Upper lobe of left lung (tissue), 4 donors: ENCODE data around the gene PDXDC1.
"Not testable (repeated sequence)": the region's sequence is repeated elsewhere in the genome, so short reads cannot be mapped to it uniquely, and the experiment has no call there.

ENCODE experiments used
- EP300 ChIP-seq, 4 donors: sonication (generic); formaldehyde crosslinking; IDR thresholded peaks; one replicate each; pipeline ENCODE4 v1.5.1; 2017; ENCODE audit warnings: antibody characterized with exemption in 4 of 4, control low read depth in 2 of 4
- POLR2A ChIP-seq, 4 donors: fragments of 450-650 bp; IDR thresholded peaks; one replicate each; pipeline ENCODE4 v1.5.1; 2016 to 2017; ENCODE audit warnings: antibody characterized with exemption in 4 of 4, mild to moderate bottlenecking in 2 of 4
- POLR2AphosphoS5 ChIP-seq, 2 donors: sonication (generic); formaldehyde crosslinking; IDR thresholded peaks; one replicate each; pipeline ENCODE4 v1.5.1; 2017; ENCODE audit warnings: antibody characterized with exemption in 2 of 2
- TF ChIP-seq, protein P1 (sequence below), 6 experiments: fragments of 450-650 bp in 4 of 6; fragments of 200-600 bp in 2 of 6; sonication (generic) in 2 of 6; IDR thresholded peaks; one replicate each; pipeline ENCODE4 v1.5.1; 2016 to 2019; ENCODE audit warnings: antibody characterized with exemption in 6 of 6

DNA sequence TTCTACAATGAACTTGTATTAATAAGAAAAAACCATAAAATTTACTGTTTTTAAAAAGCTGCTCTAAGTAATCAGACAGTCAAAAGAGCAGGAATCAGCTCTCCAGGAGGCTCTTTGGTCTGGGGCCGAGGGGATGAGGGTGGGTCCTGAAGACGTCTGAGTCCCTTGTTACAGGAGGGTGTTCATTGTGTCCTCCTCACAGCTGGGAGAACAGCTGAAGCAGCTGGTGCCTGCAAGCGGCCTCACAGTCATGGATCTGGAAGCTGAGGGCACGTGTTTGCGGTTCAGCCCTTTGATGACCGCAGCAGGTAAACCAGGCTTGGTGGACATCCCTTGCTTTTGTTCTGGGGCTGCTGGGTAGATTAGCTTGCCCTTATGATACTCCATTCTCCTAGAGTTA lies 54.9 kb downstream of the PDXDC1 start:
- not testable (repeated sequence) for TF ChIP-seq EP300, POLR2AphosphoS5, POLR2A (IDR thresholded peaks at IDR 0.05)
- TF ChIP-seq, protein P1, sequence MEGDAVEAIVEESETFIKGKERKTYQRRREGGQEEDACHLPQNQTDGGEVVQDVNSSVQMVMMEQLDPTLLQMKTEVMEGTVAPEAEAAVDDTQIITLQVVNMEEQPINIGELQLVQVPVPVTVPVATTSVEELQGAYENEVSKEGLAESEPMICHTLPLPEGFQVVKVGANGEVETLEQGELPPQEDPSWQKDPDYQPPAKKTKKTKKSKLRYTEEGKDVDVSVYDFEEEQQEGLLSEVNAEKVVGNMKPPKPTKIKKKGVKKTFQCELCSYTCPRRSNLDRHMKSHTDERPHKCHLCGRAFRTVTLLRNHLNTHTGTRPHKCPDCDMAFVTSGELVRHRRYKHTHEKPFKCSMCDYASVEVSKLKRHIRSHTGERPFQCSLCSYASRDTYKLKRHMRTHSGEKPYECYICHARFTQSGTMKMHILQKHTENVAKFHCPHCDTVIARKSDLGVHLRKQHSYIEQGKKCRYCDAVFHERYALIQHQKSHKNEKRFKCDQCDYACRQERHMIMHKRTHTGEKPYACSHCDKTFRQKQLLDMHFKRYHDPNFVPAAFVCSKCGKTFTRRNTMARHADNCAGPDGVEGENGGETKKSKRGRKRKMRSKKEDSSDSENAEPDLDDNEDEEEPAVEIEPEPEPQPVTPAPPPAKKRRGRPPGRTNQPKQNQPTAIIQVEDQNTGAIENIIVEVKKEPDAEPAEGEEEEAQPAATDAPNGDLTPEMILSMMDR (IDR thresholded peaks at IDR 0.05), result not testable (repeated sequence)
